GM21423 (cell line): ENCODE measurements around the gene HBQ1.
"Not testable (repeated sequence)": the region's sequence is repeated elsewhere in the genome, so short reads cannot be mapped to it uniquely, and the experiment has no call there.

Experiments
- ATAC-seq: cut with Tn5 transposase; IDR thresholded peaks from one replicate; pipeline ENCODE4 v1.9.1; 2021; ENCODE audit warnings: mild to moderate bottlenecking, moderate library complexity; ENCODE audit not compliant: unreplicated experiment

Gene HBQ1

DNA sequence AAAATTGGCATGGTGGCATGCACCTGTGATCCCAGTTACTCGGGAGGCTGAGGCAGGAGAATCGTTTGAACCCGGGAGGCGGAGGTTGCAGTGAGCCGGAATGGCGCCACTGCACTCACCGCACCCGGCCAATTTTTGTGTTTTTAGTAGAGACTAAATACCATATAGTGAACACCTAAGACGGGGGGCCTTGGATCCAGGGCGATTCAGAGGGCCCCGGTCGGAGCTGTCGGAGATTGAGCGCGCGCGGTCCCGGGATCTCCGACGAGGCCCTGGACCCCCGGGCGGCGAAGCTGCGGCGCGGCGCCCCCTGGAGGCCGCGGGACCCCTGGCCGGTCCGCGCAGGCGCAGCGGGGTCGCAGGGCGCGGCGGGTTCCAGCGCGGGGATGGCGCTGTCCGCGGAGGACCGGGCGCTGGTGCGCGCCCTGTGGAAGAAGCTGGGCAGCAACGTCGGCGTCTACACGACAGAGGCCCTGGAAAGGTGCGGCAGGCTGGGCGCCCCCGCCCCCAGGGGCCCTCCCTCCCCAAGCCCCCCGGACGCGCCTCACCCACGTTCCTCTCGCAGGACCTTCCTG, at the start of gene HBQ1:
Gene HBQ1 (plus strand): TSS at position 359 of the 575 bp plus-strand sequence. CDS start 28 bp downstream, at position 387.
- ATAC-seq, result no peak

DNA sequence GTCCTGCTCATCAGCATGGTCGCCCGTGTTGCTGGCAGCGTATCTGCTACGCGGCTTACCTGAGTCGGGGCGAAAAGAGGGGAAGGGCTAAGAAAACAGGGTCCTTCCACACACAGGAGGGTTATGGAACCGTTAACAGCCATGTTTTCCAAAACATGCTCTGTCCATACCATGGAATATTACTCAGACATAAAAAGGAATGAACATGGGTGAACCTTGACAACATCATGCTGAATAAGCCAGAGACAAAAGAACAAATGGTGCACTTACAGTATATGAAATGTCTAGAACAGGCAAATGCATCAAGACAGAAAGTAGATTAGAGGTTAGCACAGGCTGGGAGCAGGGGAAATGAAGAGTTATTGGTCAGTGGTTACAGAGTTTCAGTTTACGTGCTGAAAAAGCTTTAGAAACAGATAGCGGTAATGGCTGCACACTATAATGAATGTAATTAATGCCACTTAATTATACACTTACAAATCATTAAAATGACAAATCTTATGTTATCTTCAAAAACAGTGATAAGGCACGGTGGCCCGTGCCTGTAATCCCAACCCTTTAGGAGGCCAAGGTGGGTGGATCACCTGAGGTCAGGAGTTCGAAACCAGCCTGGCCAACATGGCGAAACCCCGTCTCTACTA, 49.6 kb upstream of the HBQ1 start:
- ATAC-seq, result no peak

- ATAC-seq, result no peak
Observed at GRCh38 chr16:132120-132519, 48.1 kb upstream of the HBQ1 start.

DNA sequence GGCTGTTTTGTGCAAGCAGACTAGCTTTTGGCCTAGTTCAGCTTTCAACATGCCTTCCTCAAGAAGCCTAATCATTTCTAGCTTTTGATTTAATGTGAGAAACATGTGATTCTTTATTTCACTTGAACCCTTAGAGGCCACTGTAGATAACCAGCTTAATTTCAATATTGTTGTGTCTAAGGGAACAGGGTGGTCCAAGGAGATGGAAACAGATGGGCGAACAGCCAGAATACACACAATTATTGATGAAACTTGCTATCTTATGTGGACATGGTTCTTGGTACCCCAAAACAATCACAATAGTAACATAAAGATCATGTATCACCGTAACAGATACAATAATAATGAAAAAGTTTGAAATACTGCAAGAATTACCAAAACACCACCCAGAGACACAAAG, 46.5 kb upstream of the HBQ1 start:
- no peak for ATAC-seq

- no peak for ATAC-seq
Observed at GRCh38 chr16:138049-138417, 42.2 kb upstream of the HBQ1 start.

GRCh38 chr16:140175-140857, 39.9 kb upstream of the HBQ1 start:
- ATAC-seq, result no peak

- no peak for ATAC-seq
Observed at GRCh38 chr16:142405-142967, 37.8 kb upstream of the HBQ1 start.

GRCh38 chr16:143047-143446, 37.2 kb upstream of the HBQ1 start:
- ATAC-seq, result no peak

GRCh38 chr16:143456-143855, 36.8 kb upstream of the HBQ1 start:
- ATAC-seq, result no peak

- no peak for ATAC-seq
Observed at GRCh38 chr16:144797-145252, 35.4 kb upstream of the HBQ1 start.

GRCh38 chr16:146646-147045, 33.6 kb upstream of the HBQ1 start:
- ATAC-seq, result no peak

- ATAC-seq, result no peak
Observed at GRCh38 chr16:149024-149660, 31.1 kb upstream of the HBQ1 start.

DNA sequence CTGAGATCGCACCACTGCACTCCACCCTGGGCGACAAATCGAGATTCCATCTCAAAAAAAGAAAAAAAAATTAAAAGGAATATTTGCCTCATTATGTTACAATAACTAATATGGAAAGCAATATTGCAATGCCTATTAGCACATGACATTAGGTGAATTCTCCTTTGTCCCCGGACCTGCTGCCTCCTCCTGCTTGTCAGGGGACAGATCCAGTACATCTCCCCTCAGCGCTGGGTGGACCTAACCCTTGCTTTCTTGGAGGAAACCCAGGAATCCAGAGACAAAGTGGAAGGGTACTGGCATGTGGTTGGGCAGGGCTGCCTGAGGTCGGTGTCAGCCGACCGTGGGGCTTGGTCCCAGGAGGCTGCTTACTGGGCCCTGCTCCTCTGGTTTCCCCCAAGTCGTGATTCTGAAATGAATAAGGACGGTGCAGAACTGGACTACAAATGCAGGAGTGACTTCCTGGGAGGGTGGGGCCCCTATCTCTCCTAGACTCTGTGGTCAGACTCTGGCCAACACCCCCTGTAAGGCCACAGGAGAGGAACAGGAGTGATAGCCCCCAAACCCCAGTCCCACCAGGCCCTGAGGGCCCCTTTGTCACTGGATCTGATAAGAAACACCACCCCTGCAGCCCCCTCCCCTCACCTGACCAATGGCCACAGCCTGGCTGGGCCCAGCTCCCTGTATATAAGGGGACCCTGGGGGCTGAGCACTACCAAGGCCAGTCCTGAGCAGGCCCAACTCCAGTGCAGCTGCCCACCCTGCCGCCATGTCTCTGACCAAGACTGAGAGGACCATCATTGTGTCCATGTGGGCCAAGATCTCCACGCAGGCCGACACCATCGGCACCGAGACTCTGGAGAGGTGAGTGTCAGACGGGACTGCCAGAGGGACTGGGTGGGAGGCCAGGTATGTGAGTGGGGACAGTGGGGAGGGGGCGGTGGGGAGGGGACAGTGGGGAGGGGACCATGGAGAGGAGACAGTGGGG, 27.8 kb upstream of the HBQ1 start, which contains the start of gene HBZ:
Gene HBZ (plus strand): TSS at position 504 of the 988 bp plus-strand sequence. CDS start 266 bp downstream, at position 770.
- ATAC-seq, result no peak

DNA sequence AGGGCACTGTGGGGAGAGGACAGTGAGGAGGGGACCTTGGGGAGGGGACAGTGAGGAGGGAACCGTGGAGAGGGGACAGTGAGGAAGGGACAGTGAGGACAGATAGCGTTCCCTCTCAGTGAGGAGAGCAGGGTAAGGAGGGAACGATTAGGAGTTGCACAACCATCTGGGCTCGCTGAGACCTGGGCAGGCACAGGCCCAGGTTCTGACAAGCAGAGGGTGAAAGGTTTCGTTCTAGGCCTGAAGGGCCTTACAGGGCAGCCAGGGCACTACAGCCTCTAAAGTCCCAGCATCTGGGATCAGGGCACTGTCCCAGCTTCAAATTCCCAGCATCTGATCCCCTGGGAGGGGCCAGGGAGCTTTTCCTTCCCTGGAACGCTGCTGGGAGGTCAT, 27.1 kb upstream of the HBQ1 start:
- not testable (repeated sequence) for ATAC-seq

GRCh38 chr16:153550-154216, 26.6 kb upstream of the HBQ1 start:
- not testable (repeated sequence) for ATAC-seq

GRCh38 chr16:154217-155030, 25.8 kb upstream of the HBQ1 start:
- ATAC-seq, result no peak

DNA sequence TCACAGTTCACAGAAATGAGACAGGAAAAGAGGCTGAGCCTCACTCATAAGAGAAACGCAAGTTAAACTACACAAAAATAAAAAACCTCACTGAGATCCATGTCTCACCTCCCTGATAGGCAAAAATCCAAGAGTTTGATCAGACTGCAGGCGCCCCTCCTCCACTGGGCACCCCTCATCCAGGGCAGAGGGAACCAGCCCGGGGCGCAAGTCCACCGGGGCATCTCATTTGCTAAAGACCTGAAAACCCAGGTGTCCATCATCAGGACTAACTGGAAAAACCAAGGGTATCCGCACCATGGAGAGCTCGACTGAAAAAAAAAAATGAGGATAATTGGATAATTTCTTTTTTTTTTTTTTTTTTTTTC, 25.2 kb upstream of the HBQ1 start:
- ATAC-seq, result no peak

DNA sequence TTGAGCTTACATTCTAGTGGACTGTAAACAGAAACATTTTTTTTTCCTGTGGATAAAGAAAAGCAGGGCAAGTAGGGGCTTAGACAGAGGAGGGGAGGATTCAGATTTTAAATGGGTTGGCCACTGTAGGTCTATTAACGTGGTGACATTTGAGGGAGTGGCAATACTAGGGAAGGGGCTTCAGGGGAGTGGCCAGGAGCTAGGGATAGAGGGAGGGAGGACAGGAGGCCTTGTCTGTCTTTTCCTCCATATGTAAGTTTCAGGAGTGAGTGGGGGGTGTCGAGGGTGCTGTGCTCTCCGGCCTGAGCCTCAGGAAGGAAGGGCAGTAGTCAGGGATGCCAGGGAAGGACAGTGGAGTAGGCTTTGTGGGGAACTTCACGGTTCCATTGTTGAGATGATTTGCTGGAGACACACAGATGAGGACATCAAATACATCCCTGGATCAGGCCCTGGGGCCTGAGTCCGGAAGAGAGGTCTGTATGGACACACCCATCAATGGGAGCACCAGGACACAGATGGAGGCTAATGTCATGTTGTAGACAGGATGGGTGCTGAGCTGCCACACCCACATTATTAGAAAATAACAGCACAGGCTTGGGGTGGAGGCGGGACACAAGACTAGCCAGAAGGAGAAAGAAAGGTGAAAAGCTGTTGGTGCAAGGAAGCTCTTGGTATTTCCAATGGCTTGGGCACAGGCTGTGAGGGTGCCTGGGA, 21.0 kb upstream of the HBQ1 start:
- ATAC-seq, result no peak
